Stimulated activated CD8-positive, alpha-beta memory T cell treated with anti-CD3 and anti-CD28 coated beads, Interleukin-4, amount 100 ng/mL, for 4 hours (primary cell): Measurements from ENCODE around the gene ELMOD3.
A peak's percentile ranks its signal among the peaks of the same experiment; 100 is the strongest.
"Not testable (repeated sequence)": the region's sequence is repeated elsewhere in the genome, so short reads cannot be mapped to it uniquely, and the experiment has no call there.

Experiments
- DNase-seq, 2 donors: peaks; one replicate each; pipeline ENCODE4 v3.0.0-alpha.2; 2020; ENCODE audit warnings: low read depth in 2 of 2, low spot score in 1 of 2

Gene ELMOD3

DNA sequence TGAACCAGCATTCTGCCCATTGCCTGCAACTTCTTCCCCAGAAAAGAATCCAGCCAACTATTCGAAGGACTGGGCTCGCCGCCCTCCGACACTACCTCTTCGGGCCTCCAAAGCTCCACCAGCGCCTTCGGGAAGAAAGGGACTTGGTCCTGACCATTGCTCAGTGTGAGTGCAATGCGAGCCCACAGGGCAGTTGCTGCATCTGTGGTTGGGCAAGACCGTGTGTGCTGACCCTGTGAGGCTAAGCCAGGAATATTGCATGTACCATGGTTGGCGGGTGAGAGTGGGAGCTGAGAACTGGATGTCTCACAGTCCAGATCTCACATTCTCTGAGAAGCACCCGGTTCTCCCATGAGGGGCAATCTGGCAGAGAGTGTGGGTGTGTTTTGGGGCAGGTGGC, 16.5 kb downstream of the ELMOD3 start:
- no peak for DNase-seq

DNA sequence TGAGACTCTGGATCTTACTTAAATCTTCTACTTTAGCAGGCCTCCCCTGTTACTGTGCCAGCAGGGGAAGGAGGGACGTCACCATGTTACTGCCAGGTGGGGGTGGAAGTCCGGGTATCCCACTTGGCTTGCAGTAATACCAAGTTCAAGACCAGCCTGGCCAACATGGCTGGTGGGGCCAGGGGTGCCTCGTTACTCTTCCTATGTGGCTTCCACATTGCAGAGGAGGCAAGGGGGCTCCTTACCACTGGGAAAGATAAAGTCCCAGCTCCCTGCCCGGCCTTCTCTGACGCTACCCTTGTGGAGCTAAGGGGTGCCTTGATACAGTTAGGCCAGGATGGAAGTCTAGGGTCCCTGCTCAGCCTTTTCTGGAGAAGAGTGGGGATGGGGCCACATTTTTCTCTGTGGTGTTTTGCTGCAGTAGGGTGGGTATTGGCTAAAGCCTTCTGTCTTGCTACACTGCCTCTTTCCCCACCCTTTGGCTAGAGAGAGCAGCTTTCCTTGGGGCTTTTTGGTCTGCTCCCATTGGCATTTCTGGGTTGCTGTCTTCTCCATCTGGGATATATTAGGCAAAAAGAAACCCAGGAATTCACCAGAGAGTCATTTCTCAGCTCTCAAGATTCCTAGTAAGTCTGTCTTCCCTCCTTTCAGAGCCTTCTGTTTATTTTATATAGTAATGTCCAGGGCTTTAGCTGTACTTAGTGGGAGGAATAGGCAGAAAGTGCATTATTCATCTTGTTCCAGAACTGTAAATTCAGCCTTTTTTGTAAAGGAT, 21.9 kb downstream of the ELMOD3 start:
- DNase-seq = no peak

GRCh38 chr2:85377083-85377482, 22.5 kb downstream of the ELMOD3 start:
- DNase-seq = no peak

DNA sequence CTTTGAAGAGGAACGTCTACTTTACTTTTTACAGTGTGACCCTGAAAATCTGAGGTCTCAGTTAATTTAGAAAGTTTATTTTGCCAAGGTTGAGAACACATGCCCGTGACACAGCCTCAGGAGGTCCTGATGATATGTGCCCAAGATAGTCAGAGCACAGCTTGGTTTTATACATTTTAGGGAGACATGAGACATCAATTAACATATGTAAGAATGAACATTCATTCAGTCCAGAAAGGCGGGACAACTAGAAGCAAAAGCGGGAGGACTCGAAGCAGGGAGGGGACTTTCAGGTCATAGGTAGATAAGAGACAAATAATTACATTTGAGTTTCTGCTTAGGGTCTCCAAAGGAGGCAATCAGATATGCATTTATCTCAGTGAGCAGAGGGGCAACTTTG, 23.7 kb downstream of the ELMOD3 start:
- DNase-seq = no peak

GRCh38 chr2:85380048-85380447, 25.5 kb downstream of the ELMOD3 start:
- DNase-seq = no peak

DNA sequence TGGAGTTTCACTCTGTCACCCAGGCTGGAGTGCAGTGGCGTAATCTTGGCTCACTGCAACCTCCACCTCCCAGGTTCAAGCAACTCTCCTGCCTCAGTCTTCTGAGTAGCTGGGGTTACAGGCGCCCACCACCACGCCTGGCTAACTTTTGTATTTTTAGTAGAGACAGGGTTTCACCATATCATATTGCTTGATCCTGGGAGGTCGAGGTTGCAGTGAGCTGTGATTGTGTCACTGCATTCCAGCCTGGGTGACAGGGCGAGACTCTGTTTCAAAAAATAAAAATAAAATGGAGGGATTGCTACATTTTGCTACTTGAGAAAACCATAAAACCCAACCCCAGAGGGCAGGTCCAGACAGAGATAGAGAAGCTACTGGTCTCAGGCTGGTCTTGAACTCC, 28.6 kb downstream of the ELMOD3 start:
- not testable (repeated sequence) for DNase-seq

GRCh38 chr2:85383850-85384249, 29.3 kb downstream of the ELMOD3 start:
- DNase-seq = no peak

GRCh38 chr2:85385746-85386145, 31.2 kb downstream of the ELMOD3 start:
- DNase-seq = no peak

DNA sequence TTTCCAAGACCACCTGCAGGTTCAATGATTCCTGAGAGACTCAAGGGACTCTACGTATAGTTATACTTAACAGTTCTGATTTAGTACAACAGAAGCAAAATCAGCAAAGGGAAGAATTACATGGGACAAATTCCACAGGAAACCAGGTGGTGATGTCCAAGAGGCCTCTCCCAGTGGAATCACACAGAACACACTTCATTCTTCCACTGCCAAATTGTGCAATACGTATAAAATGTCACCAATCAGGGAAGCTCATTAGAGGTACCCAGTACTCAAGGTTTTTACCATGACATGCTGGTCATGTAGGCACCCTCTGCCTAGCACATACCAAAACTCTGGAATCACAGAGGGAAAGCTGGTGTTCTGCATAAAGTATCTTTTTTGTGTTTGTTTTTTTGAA, 33.2 kb downstream of the ELMOD3 start:
- DNase-seq = no peak

DNA sequence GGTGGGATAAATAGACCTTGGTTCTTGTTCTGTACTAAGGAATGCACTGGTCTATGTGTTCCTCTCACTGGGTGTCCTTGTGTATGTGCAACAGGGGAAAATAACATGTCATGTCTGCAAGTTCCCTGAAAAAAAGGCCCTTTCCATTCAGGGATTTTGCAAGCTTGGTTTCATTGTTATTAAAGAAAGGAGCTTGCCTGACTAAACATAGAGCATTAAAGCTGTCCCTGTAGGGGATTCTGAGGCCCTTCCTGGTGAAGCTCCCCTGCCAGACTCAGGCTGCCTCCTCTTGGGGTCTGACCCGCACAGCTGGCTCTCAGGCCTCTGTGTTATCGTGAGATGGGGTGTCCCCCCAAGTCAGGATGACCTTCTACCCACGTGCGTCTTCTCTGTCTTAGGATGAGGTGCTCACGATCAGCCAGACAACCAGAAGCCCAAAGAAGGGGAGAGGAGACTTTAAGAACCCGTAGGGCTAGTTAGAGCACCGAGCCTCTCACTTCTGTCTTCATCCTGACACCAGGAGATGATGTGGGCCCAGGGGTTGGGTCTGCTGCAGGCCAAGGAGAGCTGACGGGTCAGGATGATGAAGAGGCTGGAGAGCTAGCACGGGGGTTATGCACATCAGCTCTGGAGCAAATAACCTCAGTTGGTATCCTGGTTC, 34.4 kb downstream of the ELMOD3 start:
- no peak for DNase-seq

DNA sequence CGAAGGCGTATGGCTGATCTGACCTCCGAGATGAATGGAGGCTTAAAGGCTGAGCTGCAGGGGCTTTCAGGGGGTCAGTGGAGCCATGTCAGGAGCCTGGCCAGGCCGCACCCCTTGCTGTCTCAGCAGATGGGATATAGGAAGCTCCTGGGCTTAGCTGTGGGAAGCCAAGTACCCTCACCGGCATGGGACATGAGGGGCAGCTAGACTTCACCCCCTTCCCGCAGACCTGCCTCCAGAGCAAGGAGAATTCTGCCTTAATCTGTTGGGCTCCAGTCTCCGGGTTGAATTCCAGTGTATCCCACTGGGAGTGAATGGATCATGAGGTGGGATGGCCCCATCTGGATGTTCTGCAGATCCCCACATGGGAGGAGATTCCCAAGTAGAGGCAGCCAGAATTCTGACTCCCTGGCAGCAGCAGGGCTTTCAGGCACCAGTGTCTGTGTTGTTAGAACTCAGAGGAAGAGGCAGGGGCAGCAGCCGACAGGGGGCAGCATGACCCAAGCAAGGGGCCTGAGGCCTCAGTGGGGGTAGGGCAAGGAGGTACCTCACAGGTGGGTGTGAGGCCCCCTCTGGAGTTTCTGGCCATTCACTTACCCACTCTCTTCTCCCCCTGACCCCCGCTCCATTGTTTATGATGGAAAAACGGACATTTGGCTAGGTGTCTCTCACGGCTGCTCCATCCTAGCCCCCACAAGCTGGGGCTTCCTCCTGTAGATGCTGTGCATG, 36.5 kb downstream of the ELMOD3 start:
- peak; percentile 45 to 54 for DNase-seq

GRCh38 chr2:85393836-85394235, 39.3 kb downstream of the ELMOD3 start:
- DNase-seq = no peak

DNA sequence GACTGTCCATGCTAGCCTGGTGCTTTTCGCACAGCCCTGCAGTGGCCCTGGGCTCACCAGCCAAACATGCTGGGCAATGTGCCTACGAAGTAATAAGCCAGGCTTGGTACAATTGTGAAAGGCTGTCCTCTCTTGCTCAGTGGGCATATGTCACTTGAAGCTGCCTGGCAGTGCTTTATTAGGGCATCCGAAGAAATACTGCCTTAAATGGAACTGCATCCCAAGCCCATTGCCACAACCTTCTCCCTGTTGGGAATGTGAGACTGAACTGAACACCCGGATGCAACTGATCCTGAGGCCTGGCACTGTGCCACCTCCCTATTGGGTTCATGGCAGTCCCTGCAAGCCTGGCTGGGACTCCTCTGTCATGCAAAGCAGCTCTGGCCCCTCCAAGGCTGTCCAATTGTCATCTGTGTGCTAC, 39.7 kb downstream of the ELMOD3 start:
- no peak for DNase-seq

GRCh38 chr2:85394976-85395375, 40.4 kb downstream of the ELMOD3 start:
- DNase-seq = no peak

- no peak for DNase-seq
Measured at GRCh38 chr2:85395912-85396475, 41.4 kb downstream of the ELMOD3 start.

GRCh38 chr2:85396531-85397470, 42.2 kb downstream of the ELMOD3 start:
- DNase-seq = no peak

- no peak for DNase-seq
Measured at GRCh38 chr2:85397925-85398331, 43.4 kb downstream of the ELMOD3 start.

GRCh38 chr2:85398426-85399182, 44.0 kb downstream of the ELMOD3 start:
- DNase-seq = no peak

DNA sequence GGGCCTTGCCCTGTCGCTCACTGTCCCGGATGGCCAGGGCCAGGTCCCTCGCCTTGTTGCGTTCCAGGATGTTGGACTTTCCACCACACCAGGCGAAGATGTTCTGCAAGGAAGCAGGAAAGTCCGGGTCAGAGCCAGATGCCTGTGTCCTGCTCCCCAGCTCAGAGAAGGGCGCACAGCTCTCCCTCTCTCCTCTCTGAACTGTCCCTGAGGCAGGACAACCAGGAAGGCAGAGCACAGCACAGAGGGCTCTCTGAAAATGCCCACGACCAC, 44.5 kb downstream of the ELMOD3 start:
- DNase-seq = no peak

DNA sequence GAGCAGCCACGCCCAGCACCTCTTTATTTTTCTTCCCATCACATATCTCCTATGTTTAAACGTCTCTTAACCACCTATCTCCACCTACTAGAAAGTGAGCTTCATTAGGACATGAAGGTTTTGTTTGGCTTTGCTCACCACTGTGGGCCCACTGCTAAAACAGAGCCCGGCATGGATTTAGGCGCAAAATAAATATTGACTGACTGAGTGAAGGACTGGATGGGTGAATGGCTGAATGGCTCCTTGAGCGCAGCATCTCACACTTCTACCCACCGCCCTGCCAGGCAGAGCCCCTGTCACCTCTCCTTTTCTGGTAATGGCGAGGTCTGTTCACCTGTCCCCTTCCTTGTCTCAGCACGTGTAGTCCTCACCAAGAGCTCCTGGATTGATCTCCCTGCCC, 45.5 kb downstream of the ELMOD3 start:
- DNase-seq = no peak
